Gastrocnemius medialis (tissue), 4 donors: ENCODE results near the gene NXNL1. TPM values are rescaled to one million over a fixed set of nuclear protein-coding genes. Genes with fewer than 3 reads are reported as not detected.

ENCODE experiments used
- ATAC-seq, 2 donors: fragments of 150-250 bp; one replicate each; pipeline ENCODE4 v1.9.1; 2016
- DNase-seq, 2 donors: peaks; one replicate each; pipeline ENCODE4 v3.0.0-alpha.2; 2019
- H3K27ac ChIP-seq, 4 donors: fragments of 200-600 bp; sonication (generic); 1 replicate in 1 of 4; 2 replicates in 3 of 4; pipeline ENCODE4 v1.5.1; 2016 to 2018; ENCODE audit warnings: mild to moderate bottlenecking in 2 of 4, moderate library complexity in 1 of 4
- H3K27me3 ChIP-seq, 3 donors: fragments of 200-600 bp; sonication (generic) in 2 of 3; 1 replicate in 1 of 3; 2 replicates in 2 of 3; pipeline versions ENCODE4 v1.5.1 to v1.6.0; 2016 to 2019; ENCODE audit warnings: mild to moderate bottlenecking in 1 of 3, moderate library complexity in 1 of 3
- H3K36me3 ChIP-seq, 2 donors: fragments of 200-600 bp; sonication (generic) in 1 of 2; one replicate each; pipeline ENCODE4 v1.5.1; 2017 to 2018
- H3K4me1 ChIP-seq, 2 donors: fragments of 200-600 bp; sonication (generic) in 1 of 2; one replicate each; pipeline ENCODE4 v1.5.1; 2016 to 2017; ENCODE audit warnings: mild to moderate bottlenecking in 2 of 2
- H3K4me3 ChIP-seq, 4 donors: fragments of 200-600 bp; sonication (generic) in 3 of 4; 1 replicate in 1 of 4; 2 replicates in 3 of 4; pipeline ENCODE4 v1.5.1; 2016 to 2019; ENCODE audit warnings: mild to moderate bottlenecking in 2 of 4
- H3K9me3 ChIP-seq, 3 donors: fragments of 200-600 bp; sonication (generic) in 2 of 3; 1 replicate in 1 of 3; 2 replicates in 2 of 3; pipeline ENCODE4 v1.5.1; 2016 to 2019
- POLR2A ChIP-seq, 2 donors: fragments of 450-650 bp; IDR thresholded peaks; one replicate each; pipeline ENCODE4 v1.6.1; 2017; ENCODE audit warnings: antibody characterized with exemption in 2 of 2, mild to moderate bottlenecking in 2 of 2, moderate library complexity in 2 of 2
- in situ Hi-C, 4 donors: fragments of 200-750 bp; cut with MboI; loops; one replicate each; pipeline versions ENCODE4 v1.15.0 to v1.8.0; 2017; ENCODE audit warnings: low sequenced_read_pairs in 4 of 4
- intact Hi-C: fragments of 100-400 bp; cut with DNase I; formaldehyde crosslinking; loops from one replicate; pipeline ENCODE4 v1.15.1; 2023; ENCODE audit warnings: low total_unique reads
- total RNA-seq, 4 donors: library from RNA; depleted of rRNA; stranded (reverse); fragments of >200 nt; gene quantifications; one replicate each; pipeline versions ENCODE4 v1.1.0 to v1.2.3, GENCODE V29; 2016
- TF ChIP-seq, protein P1 (sequence below), 5 experiments: fragments of 450-650 bp in 3 of 5; fragments of 200-600 bp in 2 of 5; sonication (generic) in 2 of 5; IDR thresholded peaks in 4 of 5; conservative IDR thresholded peaks in 1 of 5; 1 replicate in 4 of 5; 2 replicates in 1 of 5; pipeline ENCODE4 v1.5.1; 2016 to 2019; ENCODE audit warnings: antibody characterized with exemption in 5 of 5, mild to moderate bottlenecking in 3 of 5, moderate library complexity in 3 of 5

The NXNL1 gene
- total RNA-seq, 4 donors from 2014 or later, result not detected

DNA sequence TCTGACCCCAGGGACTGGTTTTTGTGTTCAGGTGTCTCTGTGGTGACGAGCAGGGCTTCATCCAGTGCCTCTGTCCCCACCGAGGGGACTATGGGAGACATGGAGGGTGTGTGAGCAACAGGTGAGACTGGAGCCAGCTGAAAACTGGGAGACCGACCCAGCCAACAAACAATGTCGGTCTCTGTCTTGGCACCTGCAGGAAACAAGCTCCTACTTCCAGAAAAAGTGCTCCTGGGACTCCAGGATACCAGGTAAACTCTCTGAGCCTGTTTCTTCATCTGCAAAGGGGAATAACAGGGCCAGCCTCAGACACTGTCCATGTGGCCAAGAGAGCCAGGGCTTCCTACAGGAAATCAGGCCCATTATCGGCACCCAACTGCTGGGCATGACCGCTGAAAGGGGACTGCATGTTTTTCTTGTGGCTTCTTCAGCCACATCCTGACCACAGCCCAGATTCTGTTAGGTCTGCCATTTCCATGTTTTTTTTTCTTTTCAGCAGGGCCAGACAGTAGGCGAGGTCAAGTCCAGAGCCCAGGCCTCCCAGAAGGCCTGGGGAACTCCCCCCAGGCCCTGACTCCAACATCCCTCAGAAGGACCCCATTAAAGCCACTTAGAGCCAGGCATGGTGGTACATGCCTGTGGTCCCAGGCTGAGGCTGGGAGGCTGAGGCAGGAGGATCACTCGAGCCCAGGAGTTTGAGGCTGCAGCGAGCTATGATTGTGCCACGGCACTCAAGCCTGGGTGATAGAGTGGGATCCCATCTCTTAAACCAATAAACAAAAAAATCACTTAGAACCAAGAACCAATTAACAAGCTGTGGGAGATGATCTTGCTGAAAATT is 54.5 kb downstream of the NXNL1 start:
- Histone ChIP-seq H3K4me3 (peak overlapping the region; percentile 20 to 60 (median 48)), H3K4me1 (peaks cover 0 to 7% of the 10 kb centered on the region in 2 donors), H3K27me3 (peaks cover 0 to 2% (median 0%) of the 10 kb centered on the region in 3 donors), H3K9me3 (no peaks in the 10 kb centered on the region), H3K36me3 (no peaks in the 10 kb centered on the region), H3K27ac (peak overlapping the region; percentile 49 to 82 (median 82))
- in situ Hi-C loops (no loop called here), intact Hi-C loops (no loop called here)
- DNase-seq, result no peak
- no peak for ATAC-seq
- TF ChIP-seq POLR2A (IDR thresholded peaks at IDR 0.05), result no peak
- TF ChIP-seq, protein P1, sequence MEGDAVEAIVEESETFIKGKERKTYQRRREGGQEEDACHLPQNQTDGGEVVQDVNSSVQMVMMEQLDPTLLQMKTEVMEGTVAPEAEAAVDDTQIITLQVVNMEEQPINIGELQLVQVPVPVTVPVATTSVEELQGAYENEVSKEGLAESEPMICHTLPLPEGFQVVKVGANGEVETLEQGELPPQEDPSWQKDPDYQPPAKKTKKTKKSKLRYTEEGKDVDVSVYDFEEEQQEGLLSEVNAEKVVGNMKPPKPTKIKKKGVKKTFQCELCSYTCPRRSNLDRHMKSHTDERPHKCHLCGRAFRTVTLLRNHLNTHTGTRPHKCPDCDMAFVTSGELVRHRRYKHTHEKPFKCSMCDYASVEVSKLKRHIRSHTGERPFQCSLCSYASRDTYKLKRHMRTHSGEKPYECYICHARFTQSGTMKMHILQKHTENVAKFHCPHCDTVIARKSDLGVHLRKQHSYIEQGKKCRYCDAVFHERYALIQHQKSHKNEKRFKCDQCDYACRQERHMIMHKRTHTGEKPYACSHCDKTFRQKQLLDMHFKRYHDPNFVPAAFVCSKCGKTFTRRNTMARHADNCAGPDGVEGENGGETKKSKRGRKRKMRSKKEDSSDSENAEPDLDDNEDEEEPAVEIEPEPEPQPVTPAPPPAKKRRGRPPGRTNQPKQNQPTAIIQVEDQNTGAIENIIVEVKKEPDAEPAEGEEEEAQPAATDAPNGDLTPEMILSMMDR (IDR thresholded peaks at IDR 0.05 in 4 of 5, conservative IDR thresholded peaks at IDR 0.05 in 1 of 5), result no peak

Other genes with a start within 250 kb of the NXNL1 start
- gene USE1, start 245.6 kb downstream of the NXNL1 start, total RNA-seq, result 10 to 100 TPM; 14.1 to 39.9 (median 22.3) TPM
- 1 to 10 TPM; 3.3 to 5.8 (median 4.5) TPM for gene OCEL1, start 234.7 kb downstream of the NXNL1 start, total RNA-seq
- gene NR2F6, start 215.0 kb downstream of the NXNL1 start, total RNA-seq, result 10 to 100 TPM; 64.9 to 95.8 (median 72.0) TPM
- 1 to 10 TPM; 2.6 to 7.1 (median 4.1) TPM for gene USHBP1, start 196.2 kb downstream of the NXNL1 start, total RNA-seq
- 100 to 1,000 TPM in 2 of 4 donors, 10 to 100 TPM in 2; 86.3 to 120 (median 99.4) TPM for gene BABAM1, start 193.5 kb downstream of the NXNL1 start, total RNA-seq
- 1 to 10 TPM in 1 of 4 donors, under 1 TPM in 1, not detected in 2; 0.11 to 1.4 TPM for gene ANKLE1, start 179.0 kb downstream of the NXNL1 start, total RNA-seq
- gene ABHD8, start 157.5 kb downstream of the NXNL1 start, total RNA-seq, result 10 to 100 TPM; 12.2 to 25.0 (median 19.8) TPM
- 100 to 1,000 TPM; 145 to 369 (median 249) TPM for gene MRPL34, start 155.1 kb downstream of the NXNL1 start, total RNA-seq
- 10 to 100 TPM; 18.7 to 40.0 (median 27.0) TPM for gene DDA1, start 151.4 kb downstream of the NXNL1 start, total RNA-seq
- gene ANO8, start 126.1 kb downstream of the NXNL1 start, total RNA-seq, result 10 to 100 TPM in 2 of 4 donors, 1 to 10 TPM in 2; 6.2 to 24.5 (median 9.9) TPM
- 10 to 100 TPM in 3 of 4 donors, 1 to 10 TPM in 1; 6.7 to 21.3 (median 11.1) TPM for gene GTPBP3, start 123.4 kb downstream of the NXNL1 start, total RNA-seq
- gene PLVAP, start 83.6 kb downstream of the NXNL1 start, total RNA-seq, result 10 to 100 TPM; 11.5 to 45.1 (median 18.8) TPM
- not detected for gene CCDC194, start 66.7 kb downstream of the NXNL1 start, total RNA-seq
- 10 to 100 TPM; 19.0 to 28.2 (median 23.1) TPM for gene BST2, start 55.3 kb downstream of the NXNL1 start, total RNA-seq
- gene MVB12A, start 40.9 kb downstream of the NXNL1 start, total RNA-seq, result 10 to 100 TPM; 35.8 to 62.7 (median 52.3) TPM
- gene TMEM221, start 12.3 kb downstream of the NXNL1 start, total RNA-seq, result not detected
- 10 to 100 TPM; 20.7 to 53.8 (median 43.7) TPM for gene SLC27A1, start 9.6 kb upstream of the NXNL1 start, total RNA-seq
- gene PGLS, start 50.7 kb upstream of the NXNL1 start, total RNA-seq, result 10 to 100 TPM; 22.1 to 25.1 (median 23.4) TPM
- gene COLGALT1, start 94.7 kb upstream of the NXNL1 start, total RNA-seq, result 10 to 100 TPM; 16.6 to 33.2 (median 27.5) TPM
- not detected for gene UNC13A, start 227.4 kb upstream of the NXNL1 start, total RNA-seq